NCI-H460 (cell line): Measurements from ENCODE around the gene TMEM252. TPM values are rescaled to one million over a fixed set of nuclear protein-coding genes. Genes with fewer than 3 reads are reported as not detected.

ENCODE experiments used
- DNase-seq: peaks from one replicate; pipeline ENCODE4 v3.0.0-alpha.2; 2016; ENCODE audit warnings: low read depth; ENCODE audit errors: extremely low read depth
- total RNA-seq: library from RNA; depleted of rRNA; stranded (reverse); fragments of >200 nt; shearing (Covaris generic); gene quantifications from 2 replicates; pipeline ENCODE4 v1.2.3, GENCODE V29; 2014

Gene TMEM252
- total RNA-seq, 1 experiment from 2014 or later, result not detected

DNA sequence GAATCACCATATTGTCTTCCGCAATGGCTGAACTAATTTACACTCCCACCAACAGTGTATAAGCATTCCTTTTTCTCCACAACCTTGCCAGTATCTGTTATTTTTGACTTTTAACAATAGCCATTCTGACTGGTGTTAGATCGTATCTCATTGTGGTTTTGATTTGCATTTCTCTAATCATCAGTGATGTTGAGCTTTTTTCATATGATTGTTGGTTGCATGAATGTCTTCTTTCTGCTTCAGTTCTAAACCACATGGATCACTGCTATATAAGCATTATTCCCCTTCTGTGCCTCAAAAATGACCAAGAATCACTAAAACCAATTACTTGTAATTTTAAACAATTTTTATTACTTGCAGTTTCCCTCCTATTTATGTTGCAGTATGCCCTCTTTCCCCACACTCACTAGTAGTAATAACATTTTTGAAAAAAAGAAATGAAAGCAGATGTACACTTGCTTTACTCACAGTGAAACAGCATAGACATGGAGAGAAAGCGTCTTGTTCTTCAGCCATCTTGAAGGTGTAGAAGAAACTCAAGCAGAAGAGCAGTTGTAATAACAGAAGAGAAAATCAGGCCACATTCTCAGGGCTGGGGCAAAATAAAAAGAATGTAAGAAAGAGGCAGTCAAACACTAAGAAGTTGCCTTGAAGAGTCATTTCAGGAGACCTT lies 4.5 kb upstream of the TMEM252 start:
- no peak for DNase-seq

DNA sequence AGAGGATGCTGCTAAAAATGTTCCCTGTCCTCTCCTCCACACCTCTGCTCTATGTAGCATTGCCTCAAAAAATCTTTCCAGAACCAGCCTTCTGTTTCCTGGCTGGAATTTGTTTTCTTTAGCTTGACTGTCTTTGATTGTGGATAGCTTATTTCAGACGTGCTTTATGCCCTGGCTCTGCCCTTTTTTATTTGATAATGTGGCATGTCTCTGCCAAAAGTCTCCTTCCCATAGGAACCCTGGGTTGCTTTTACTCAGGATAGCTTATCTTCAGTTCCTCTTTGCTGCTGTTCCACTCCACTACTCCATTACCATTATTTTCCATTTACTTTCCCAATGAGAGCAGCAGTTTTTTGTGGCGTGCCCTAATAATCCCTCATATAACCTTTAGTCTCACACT lies 885 bp upstream of the TMEM252 start:
- no peak for DNase-seq

DNA sequence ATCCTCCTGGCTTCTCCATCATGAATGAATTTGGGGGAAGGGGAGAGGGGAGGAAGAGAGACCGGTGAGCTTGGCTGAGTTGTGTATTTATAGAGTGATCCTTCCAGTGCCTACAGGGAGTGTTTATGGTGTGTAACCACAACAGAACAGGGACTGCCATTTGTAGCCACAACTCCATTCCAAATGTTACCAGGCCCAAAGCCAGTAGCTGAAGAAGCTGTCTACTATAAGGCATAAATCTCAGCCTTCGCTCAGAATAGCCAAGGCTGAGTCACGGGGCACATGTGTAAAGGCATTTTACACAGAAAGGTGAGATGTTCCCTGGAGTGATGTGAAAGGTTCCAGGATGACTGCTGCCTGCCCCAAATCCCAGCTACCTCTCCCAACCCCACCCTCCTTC lies 2.5 kb downstream of the TMEM252 start:
- no peak for DNase-seq

DNA sequence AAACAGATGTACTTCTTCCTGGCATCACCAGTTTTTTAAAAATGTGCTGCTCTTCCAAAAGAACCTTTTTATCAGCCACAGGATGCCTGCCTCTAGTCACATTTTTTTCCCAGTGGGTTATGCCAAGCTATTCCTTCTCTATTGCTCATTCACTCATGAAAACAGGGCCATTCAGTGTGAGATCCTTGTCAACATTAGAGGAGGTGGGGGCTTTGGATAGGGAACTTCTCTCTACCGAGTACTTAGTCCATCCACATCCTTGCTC lies 3.1 kb downstream of the TMEM252 start:
- no peak for DNase-seq

DNA sequence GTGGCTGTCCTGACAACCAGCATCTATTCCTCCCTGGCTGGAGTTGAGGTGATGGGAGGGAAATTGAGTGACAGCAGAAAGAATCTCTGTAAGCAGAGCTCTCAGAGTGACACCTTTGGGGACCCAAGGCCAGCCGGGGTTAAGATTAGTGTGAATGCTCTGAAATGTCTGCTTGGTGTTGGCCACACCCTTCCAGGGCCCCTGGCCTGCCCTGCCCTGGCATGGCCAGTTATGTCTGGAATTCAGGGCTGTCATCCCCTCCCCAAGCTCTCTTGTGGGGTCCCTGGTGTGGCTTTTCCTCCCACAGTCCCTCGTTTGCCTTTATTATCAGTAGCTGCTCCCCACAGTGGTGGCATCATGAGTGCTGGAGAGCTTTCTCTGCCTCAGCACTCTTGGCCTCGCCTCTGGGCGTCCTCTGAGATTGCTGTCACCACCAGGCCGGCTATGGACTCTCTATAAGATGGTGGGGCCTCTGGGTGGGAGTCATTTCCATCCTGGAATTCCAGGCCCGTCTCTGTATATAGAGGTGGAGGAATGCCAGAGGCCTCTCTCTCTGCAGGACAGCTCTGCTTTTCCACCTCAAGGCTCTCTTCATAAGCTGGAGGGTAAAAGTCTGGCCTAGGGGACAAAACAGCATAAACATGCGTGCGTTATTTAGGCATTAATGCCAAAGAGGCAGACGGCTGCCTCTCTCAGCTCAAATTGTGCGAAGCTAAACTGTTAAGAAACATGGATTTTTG lies 3.6 kb downstream of the TMEM252 start:
- DNase-seq, result no peak

DNA sequence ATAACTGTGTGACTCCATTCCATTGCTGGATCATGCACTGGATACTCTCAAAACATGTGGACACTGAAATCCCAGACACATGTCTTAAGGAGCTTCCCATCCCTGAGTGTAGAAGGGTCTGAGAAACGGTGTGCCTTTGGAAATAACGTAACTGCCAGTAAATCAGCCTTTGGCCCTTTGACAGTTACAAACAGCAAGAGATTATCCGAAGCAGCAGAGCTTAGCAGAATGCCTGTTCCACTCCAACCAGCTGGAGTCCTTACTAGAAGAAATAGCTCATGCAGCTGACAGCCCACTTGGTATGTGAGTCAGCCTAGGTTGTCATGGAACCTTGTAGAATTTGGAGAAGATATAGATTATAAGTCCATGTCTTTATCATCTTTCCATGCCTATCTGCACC lies 7.0 kb downstream of the TMEM252 start:
- no peak for DNase-seq

DNA sequence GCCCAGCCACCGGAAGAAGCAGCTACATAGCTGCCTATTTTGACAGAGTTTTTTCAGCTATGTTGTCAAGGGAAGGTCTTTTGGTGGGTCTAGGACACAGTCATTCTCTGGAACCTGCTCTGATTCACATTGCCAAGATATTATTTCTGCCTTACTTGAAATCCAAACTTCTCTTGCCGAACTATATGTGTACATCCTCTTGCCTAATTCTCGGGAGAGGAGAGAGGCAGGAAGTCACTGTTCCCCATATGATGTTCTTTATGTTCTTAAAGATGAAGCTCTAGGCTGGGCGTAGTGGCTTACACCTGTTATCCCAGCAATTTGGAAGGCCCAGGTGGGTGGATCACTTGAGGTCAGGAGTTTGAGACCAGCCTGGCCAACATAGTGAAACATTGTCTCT lies 8.6 kb downstream of the TMEM252 start:
- DNase-seq, result no peak

- DNase-seq, result no peak
Measured at GRCh38 chr9:68530618-68531017, 10.1 kb downstream of the TMEM252 start.

DNA sequence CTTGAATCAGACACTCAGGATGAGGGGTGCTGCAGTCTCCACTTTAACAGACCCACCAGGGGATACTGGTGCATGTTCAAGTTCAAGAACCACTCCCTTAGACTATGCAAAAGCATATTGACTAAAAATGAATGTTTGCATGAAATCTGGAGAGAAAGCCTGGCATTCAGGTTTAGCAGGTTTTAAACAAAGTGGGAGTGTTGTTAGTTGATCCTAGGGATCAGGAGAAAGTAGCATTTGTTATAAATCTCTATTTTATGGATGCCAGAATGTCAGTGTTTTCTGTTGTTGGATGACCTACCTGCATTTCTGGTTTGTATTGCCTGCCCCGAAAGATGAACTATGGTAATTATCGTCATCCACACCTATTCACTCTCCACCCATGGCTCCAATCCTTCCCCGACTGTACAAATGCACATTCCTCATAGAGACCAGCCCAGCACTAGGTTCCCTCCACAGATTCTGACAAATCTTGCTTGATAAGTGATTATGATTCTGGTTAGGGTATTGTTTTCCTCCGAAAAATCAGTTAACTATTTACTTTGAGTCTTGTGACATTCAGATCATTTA lies 17.2 kb downstream of the TMEM252 start:
- no peak for DNase-seq

DNA sequence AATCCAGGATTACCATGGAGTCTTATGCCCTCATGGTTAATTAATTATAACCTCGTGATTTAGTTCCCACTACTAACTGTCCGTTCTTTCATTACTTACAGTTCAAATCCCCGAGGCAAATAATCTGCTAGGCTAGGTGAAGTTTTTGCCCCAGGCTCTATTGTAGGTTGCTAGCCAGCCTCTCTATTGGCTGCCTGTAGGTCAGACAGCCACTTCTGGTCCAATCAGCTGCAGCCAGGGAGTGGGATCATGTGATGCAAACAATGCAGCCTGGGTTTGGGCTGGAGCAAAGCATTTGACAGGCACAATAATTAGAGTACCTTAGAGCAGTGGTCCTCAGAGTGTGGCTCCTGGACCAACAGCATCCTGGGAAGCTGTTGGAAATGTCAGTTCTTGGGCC lies 17.7 kb downstream of the TMEM252 start:
- no peak for DNase-seq

DNA sequence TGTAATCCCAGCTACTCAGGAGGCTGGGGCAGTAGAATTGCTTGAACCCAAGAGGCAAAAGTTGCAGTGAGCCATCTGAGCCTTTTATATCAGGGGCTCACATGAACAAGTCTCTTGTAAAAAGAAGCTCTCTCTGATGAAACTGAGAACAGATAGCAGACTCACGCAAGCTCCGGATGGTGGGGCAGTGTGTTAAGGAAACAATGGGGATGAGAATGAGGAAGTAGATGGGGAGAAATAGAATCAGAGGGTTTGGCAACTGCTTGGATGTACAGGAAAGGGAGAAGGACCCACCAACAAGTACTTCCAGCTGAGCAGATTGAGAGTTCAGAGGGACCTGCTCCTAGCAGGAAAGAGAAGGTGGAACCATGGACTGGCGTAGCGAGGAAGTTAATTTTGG lies 18.6 kb downstream of the TMEM252 start:
- DNase-seq, result no peak

GRCh38 chr9:68515326-68516017 lies 25.2 kb downstream of the TMEM252 start:
- DNase-seq, result no peak

GRCh38 chr9:68513981-68514380 lies 26.7 kb downstream of the TMEM252 start:
- no peak for DNase-seq

- no peak for DNase-seq
Measured at GRCh38 chr9:68513385-68513784, 27.3 kb downstream of the TMEM252 start.

DNA sequence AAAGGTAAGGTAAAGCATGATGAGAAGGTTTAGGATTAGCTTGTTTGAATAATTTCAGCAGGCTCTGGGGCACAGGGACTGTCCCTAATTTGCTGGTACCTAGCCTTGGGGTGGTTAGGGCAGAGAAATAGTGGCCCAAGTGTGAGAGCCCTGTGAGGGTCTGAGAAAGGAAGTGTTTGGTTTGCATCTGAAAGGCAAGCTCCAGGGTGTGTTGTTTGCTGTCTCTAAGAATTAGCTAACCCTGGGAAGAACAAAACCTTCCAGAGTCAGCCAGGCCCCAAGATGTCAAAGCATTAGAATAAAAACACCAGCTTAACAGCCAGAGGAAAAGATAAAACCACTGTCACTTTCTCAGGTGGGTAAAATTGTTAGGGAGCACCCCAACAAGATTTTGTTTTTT lies 31.0 kb downstream of the TMEM252 start:
- DNase-seq, result no peak

- DNase-seq, result no peak
Measured at GRCh38 chr9:68508547-68508946, 32.1 kb downstream of the TMEM252 start.

DNA sequence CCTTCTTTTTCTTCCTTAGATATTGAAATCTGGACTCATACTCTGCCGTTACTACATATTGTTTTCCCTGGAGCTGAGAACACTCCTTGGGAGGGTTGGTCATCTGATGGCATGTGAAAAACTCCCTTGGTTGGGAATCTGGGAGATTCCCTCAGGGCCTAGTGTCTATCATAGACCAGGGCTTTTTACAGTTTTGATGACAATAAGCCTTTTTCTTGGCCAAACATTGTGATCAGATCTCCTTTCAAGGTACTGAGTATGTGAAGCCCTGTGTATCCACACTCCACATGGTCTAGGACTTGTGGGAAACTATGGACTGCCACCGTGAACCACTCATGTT lies 32.9 kb downstream of the TMEM252 start:
- no peak for DNase-seq

- peak; percentile 22 for DNase-seq
Measured at GRCh38 chr9:68507130-68507805, 33.4 kb downstream of the TMEM252 start.

DNA sequence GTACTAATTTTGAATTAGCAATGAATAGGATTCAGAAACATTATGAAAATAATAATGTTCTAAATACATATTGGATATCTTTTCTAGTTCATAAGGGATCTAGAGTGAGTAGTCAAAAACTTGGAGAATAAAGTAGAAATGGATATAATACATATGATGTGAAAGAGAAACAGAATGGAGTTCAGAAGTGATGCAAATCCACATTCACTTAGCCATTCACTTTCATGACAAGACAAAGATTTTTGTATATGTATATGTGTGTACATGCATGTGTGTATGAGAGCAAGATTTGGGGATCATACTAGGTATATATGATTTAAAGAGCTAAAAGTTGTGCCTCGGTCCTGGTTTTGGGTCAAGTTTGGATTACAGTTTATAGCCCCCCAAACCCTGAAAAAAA lies 34.1 kb downstream of the TMEM252 start:
- no peak for DNase-seq

DNA sequence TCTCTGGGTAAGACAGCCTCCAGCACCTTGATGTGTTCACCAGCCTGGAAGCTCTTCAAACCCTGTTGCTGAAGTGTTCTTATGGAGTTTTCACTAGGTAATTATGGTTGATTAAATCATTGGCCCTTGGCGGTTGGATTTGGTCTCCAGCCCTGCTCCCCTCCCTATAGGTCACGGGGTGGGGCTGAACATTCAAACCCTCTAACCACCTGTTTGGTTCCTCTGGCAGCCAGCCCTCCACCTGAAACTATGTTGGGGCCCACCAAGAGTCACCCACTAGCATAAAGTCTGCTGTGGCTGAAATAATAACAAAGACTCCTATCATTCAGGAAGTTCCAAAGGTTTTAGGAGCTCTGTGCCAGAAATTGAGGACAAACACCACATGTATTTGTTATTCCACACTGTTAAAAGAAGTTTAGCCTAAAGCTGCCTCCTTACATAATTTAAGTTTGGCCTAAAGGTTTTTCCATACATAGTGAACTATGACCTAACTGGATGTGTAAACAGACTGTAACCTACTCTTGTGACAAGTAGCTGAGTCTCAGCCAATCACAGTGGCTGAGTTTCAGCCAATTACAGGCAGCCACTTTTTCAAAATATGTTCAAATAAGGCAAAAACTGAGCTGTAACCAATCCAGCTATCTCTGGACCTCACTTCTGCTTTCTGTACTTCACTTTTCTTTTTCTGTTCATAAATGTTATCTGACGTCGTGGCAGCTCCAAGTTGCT lies 34.8 kb downstream of the TMEM252 start:
- DNase-seq, result no peak

GRCh38 chr9:68502279-68502678 lies 38.4 kb downstream of the TMEM252 start:
- no peak for DNase-seq
